ENCODE data around the gene INTU.

DNA sequence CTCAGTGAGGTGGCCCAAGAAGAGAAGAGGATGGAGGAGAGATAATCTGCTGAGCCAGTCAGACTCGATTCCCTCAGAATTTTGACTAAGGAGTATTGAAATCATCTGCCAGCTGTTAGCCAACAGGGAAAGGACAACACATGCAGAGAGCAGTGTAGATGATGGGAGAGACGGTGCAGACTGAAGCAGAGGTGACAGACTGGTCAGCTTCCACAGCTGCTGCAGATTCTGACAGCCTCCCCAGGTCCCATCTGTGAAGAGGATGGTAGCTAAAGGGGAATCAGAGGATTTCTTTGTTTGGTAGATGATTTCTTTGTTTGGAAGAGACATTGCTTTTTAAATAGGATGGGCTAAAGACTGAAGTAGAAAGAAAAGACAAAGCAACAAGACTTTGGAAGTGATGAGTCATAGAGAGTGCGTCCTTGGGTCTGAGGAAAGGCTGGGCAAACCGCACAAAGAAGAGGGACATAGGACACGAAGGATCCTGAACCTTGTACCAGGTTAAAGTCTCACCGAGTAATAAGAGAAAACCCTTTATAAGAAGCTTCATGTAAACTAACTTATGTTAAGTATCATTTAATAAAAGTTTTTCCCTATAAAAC is 27.6 kb downstream of the INTU start:
- no peak for TF ChIP-seq POLR2AphosphoS2 (conservative IDR thresholded peaks at IDR 0.05; ENCODE audit: low read length)
- TF ChIP-seq, protein P1, sequence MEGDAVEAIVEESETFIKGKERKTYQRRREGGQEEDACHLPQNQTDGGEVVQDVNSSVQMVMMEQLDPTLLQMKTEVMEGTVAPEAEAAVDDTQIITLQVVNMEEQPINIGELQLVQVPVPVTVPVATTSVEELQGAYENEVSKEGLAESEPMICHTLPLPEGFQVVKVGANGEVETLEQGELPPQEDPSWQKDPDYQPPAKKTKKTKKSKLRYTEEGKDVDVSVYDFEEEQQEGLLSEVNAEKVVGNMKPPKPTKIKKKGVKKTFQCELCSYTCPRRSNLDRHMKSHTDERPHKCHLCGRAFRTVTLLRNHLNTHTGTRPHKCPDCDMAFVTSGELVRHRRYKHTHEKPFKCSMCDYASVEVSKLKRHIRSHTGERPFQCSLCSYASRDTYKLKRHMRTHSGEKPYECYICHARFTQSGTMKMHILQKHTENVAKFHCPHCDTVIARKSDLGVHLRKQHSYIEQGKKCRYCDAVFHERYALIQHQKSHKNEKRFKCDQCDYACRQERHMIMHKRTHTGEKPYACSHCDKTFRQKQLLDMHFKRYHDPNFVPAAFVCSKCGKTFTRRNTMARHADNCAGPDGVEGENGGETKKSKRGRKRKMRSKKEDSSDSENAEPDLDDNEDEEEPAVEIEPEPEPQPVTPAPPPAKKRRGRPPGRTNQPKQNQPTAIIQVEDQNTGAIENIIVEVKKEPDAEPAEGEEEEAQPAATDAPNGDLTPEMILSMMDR (IDR thresholded peaks at IDR 0.05), result no peak
- TF ChIP-seq, protein P2, sequence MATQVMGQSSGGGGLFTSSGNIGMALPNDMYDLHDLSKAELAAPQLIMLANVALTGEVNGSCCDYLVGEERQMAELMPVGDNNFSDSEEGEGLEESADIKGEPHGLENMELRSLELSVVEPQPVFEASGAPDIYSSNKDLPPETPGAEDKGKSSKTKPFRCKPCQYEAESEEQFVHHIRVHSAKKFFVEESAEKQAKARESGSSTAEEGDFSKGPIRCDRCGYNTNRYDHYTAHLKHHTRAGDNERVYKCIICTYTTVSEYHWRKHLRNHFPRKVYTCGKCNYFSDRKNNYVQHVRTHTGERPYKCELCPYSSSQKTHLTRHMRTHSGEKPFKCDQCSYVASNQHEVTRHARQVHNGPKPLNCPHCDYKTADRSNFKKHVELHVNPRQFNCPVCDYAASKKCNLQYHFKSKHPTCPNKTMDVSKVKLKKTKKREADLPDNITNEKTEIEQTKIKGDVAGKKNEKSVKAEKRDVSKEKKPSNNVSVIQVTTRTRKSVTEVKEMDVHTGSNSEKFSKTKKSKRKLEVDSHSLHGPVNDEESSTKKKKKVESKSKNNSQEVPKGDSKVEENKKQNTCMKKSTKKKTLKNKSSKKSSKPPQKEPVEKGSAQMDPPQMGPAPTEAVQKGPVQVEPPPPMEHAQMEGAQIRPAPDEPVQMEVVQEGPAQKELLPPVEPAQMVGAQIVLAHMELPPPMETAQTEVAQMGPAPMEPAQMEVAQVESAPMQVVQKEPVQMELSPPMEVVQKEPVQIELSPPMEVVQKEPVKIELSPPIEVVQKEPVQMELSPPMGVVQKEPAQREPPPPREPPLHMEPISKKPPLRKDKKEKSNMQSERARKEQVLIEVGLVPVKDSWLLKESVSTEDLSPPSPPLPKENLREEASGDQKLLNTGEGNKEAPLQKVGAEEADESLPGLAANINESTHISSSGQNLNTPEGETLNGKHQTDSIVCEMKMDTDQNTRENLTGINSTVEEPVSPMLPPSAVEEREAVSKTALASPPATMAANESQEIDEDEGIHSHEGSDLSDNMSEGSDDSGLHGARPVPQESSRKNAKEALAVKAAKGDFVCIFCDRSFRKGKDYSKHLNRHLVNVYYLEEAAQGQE (IDR thresholded peaks at IDR 0.05), result no peak
- no peak for TF ChIP-seq MYC (IDR thresholded peaks at IDR 0.05; ENCODE audit: borderline replicate concordance, low read length)
- TF ChIP-seq POLR2A (IDR thresholded peaks at IDR 0.05; ENCODE audit: low read length), result no peak
- no peak for TF ChIP-seq RFX5 (IDR thresholded peaks at IDR 0.05)
- no peak for TF ChIP-seq ZSCAN20 (CRISPR knock-in tag; IDR thresholded peaks at IDR 0.05)
- no peak for TF ChIP-seq TP53 (CRISPR knock-in tag; IDR thresholded peaks at IDR 0.05)
- no peak for TF ChIP-seq MAFK (IDR thresholded peaks at IDR 0.05; ENCODE audit: partially characterized antibody)
